Lower leg skin (tissue), 3 donors: ENCODE results near the gene HMX2.
"Not testable (repeated sequence)": the region's sequence is repeated elsewhere in the genome, so short reads cannot be mapped to it uniquely, and the experiment has no call there.

Experiments used
- CTCF ChIP-seq, 3 donors: fragments of 450-650 bp; IDR thresholded peaks; one replicate each; pipeline ENCODE4 v1.5.1; 2016; ENCODE audit warnings: antibody characterized with exemption in 3 of 3, mild to moderate bottlenecking in 3 of 3, moderate library complexity in 2 of 3
- POLR2A ChIP-seq, 2 donors: fragments of 450-650 bp; IDR thresholded peaks; one replicate each; pipeline ENCODE4 v1.6.1; 2016 to 2017; ENCODE audit warnings: antibody characterized with exemption in 2 of 2, mild to moderate bottlenecking in 1 of 2, moderate library complexity in 1 of 2

- not testable (repeated sequence) for TF ChIP-seq CTCF, POLR2A (IDR thresholded peaks at IDR 0.05)
These were observed 23.7 kb downstream of the HMX2 start for GRCh38 chr10:123171616-123172015.
